SU-DHL-6 (cell line): Measurements from ENCODE around the gene SEC14L5.

Experiments
- H2AFZ ChIP-seq: fragments of 200-600 bp; sonication (generic); 2 replicates; pipeline ENCODE4 v1.6.1; 2014; ENCODE audit warnings: low read depth, mild to moderate bottlenecking, moderate library complexity, mixed read lengths, antibody characterized with exemption, low read length; ENCODE audit not compliant: severe bottlenecking
- H3F3A ChIP-seq: fragments of 200-600 bp; shearing (Covaris generic); 2 replicates; pipeline ENCODE4 v1.6.0; 2016; ENCODE audit warnings: antibody characterized with exemption, mild to moderate bottlenecking; ENCODE audit not compliant: insufficient read depth
- H3K27ac ChIP-seq: fragments of 200-600 bp; sonication (generic); 2 replicates; pipeline ENCODE4 v1.5.1; 2016; ENCODE audit warnings: low read depth, mild to moderate bottlenecking, low read length, moderate library complexity, mixed read lengths
- H3K27me3 ChIP-seq: fragments of 200-600 bp; sonication (generic), shearing (Covaris generic); 2 replicates; pipeline ENCODE4 v1.6.0; 2014; ENCODE audit warnings: mild to moderate bottlenecking, low read length
- H3K36me3 ChIP-seq: fragments of 200-600 bp; sonication (generic); 2 replicates; pipeline ENCODE4 v1.6.1; 2014; ENCODE audit warnings: mild to moderate bottlenecking, low read length, mixed read lengths
- H3K4me2 ChIP-seq: fragments of 300-600, 200-600 bp; shearing (Covaris generic), sonication (generic); 2 replicates; pipeline ENCODE4 v1.6.0; 2014; ENCODE audit warnings: low read length, low read depth, mild to moderate bottlenecking; ENCODE audit not compliant: poor library complexity, severe bottlenecking
- H3K4me3 ChIP-seq: fragments of 200-600 bp; sonication (generic); 2 replicates; pipeline ENCODE4 v1.5.1; 2014; ENCODE audit warnings: antibody characterized with exemption, low read length, mild to moderate bottlenecking, mixed read lengths; ENCODE audit not compliant: insufficient read depth, poor library complexity, severe bottlenecking
- H3K79me2 ChIP-seq: fragments of 200-600 bp; sonication (generic); 2 replicates; pipeline ENCODE4 v1.6.1; 2014; ENCODE audit warnings: mild to moderate bottlenecking, low read length, moderate library complexity; ENCODE audit not compliant: insufficient read depth
- H3K9ac ChIP-seq: fragments of 200-600 bp; sonication (generic); 2 replicates; pipeline ENCODE4 v1.7.0; 2014; ENCODE audit warnings: mild to moderate bottlenecking, low read length
- H3K9me2 ChIP-seq: fragments of 200-600 bp; sonication (generic); replicated peaks from 2 replicates; pipeline ENCODE4 v1.6.1; 2014; ENCODE audit warnings: low read length; ENCODE audit not compliant: insufficient read depth
- H3K9me3 ChIP-seq: fragments of 200-600 bp; sonication (generic); 2 replicates; pipeline ENCODE4 v1.6.1; 2014; ENCODE audit warnings: low read length, mixed read lengths; ENCODE audit not compliant: insufficient read depth
- H4K20me1 ChIP-seq: fragments of 200-600 bp; sonication (generic); 2 replicates; pipeline ENCODE4 v1.6.1; 2014; ENCODE audit warnings: low read depth, mild to moderate bottlenecking, antibody characterized with exemption, low read length, moderate library complexity, mixed read lengths
- CTCF ChIP-seq: fragments of 200-600 bp; sonication (generic); IDR thresholded peaks from one replicate; pipeline ENCODE4 v1.5.1; 2017; ENCODE audit warnings: antibody characterized with exemption, mild to moderate bottlenecking, low read length, moderate library complexity; ENCODE audit not compliant: insufficient read depth, poor library complexity, severe bottlenecking
- EZH2phosphoT487 ChIP-seq: fragments of 200-600 bp; sonication (generic), shearing (Covaris generic); conservative IDR thresholded peaks from 2 replicates; pipeline ENCODE4 v1.6.1; 2018; ENCODE audit warnings: mild to moderate bottlenecking, antibody characterized with exemption, low read length, moderate library complexity, mixed read lengths

SEC14L5 gene

GRCh38 chr16:4979164-4979563 lies 21.0 kb downstream of the SEC14L5 start:
- TF ChIP-seq EZH2phosphoT487 (no peak), CTCF (no peak)
- Histone ChIP-seq H3K27me3 (0 out of 2 replicates have a peak, but pooled peaks cover under 1% of the 10 kb centered on the region), H3K9me2 (no peaks in the 10 kb centered on the region), H3K4me2 (no peak overlapping the region), H2AFZ (no peak overlapping the region), H3K9me3 (peaks cover 2% of the 10 kb centered on the region; the same call in 1 of the 2 replicates), H3K27ac (no peak overlapping the region), H4K20me1 (no peaks in the 10 kb centered on the region), H3K79me2 (no peaks in the 10 kb centered on the region), H3K36me3 (no peaks in the 10 kb centered on the region), H3K4me3 (no peak overlapping the region), H3K9ac (no peak overlapping the region), H3F3A (no peaks in the 10 kb centered on the region)

GRCh38 chr16:4979736-4980660 lies 21.9 kb downstream of the SEC14L5 start:
- no peak overlapping the region for H3K9ac ChIP-seq
- TF ChIP-seq CTCF (no peak), EZH2phosphoT487 (no peak)

GRCh38 chr16:4980691-4981090 lies 22.6 kb downstream of the SEC14L5 start:
- Histone ChIP-seq H3K36me3 (no peaks in the 10 kb centered on the region), H2AFZ (no peak overlapping the region), H3K79me2 (no peaks in the 10 kb centered on the region), H3K9ac (no peak overlapping the region), H3K9me3 (peaks cover 4% of the 10 kb centered on the region; the same call in 1 of the 2 replicates), H3K4me3 (no peak overlapping the region), H3K4me2 (no peak overlapping the region), H4K20me1 (no peaks in the 10 kb centered on the region), H3K9me2 (no peaks in the 10 kb centered on the region), H3K27ac (no peak overlapping the region), H3K27me3 (0 out of 2 replicates have a peak, but pooled peaks cover 2% of the 10 kb centered on the region), H3F3A (no peaks in the 10 kb centered on the region)
- TF ChIP-seq CTCF, result no peak
- TF ChIP-seq EZH2phosphoT487, result no peak

More at GRCh38 chr16:4979736-4980660, 21.9 kb downstream of the SEC14L5 start:
- Histone ChIP-seq H3K4me2 (no peak overlapping the region), H3K36me3 (no peaks in the 10 kb centered on the region), H3K4me3 (no peak overlapping the region), H3K79me2 (no peaks in the 10 kb centered on the region), H3K27ac (no peak overlapping the region), H3F3A (no peaks in the 10 kb centered on the region), H4K20me1 (no peaks in the 10 kb centered on the region), H3K9me2 (no peaks in the 10 kb centered on the region), H3K9me3 (peaks cover 4% of the 10 kb centered on the region; the same call in 1 of the 2 replicates), H3K27me3 (0 out of 2 replicates have a peak, but pooled peaks cover 2% of the 10 kb centered on the region), H2AFZ (no peak overlapping the region)
